Activated CD4-positive, alpha-beta T cell treated with anti-CD3 and anti-CD28 coated beads, Interleukin-2, Interleukin-6, amounts not matched to agents 100 ng/mL and 50 ng/mL, durations not matched to agents 16 hours and 8 hours (primary cell): ENCODE data around the gene PRM2.

Experiments
- DNase-seq: peaks from one replicate; pipeline ENCODE4 v3.0.0-alpha.2; 2020

The PRM2 gene

GRCh38 chr16:11242658-11243057, 33.6 kb downstream of the PRM2 start:
- DNase-seq, result no peak

GRCh38 chr16:11241480-11242204, 34.6 kb downstream of the PRM2 start:
- DNase-seq, result no peak

GRCh38 chr16:11240636-11241473, 35.4 kb downstream of the PRM2 start:
- peak; percentile 50 for DNase-seq

GRCh38 chr16:11239644-11240632, 36.3 kb downstream of the PRM2 start:
- no peak for DNase-seq

- no peak for DNase-seq
Measured at GRCh38 chr16:11238272-11239202, 37.7 kb downstream of the PRM2 start.

GRCh38 chr16:11236461-11237254, 39.6 kb downstream of the PRM2 start:
- no peak for DNase-seq

GRCh38 chr16:11235703-11235991, 40.6 kb downstream of the PRM2 start:
- no peak for DNase-seq

GRCh38 chr16:11234884-11235702, 41.2 kb downstream of the PRM2 start:
- DNase-seq, result peak; percentile 31

GRCh38 chr16:11233727-11234376, 42.4 kb downstream of the PRM2 start:
- peak; percentile 90 for DNase-seq

GRCh38 chr16:11232852-11233726, 43.2 kb downstream of the PRM2 start:
- DNase-seq, result peak; percentile 97

- DNase-seq, result no peak
Measured at GRCh38 chr16:11232302-11232851, 43.9 kb downstream of the PRM2 start.

GRCh38 chr16:11231367-11231970, 44.8 kb downstream of the PRM2 start:
- no peak for DNase-seq

GRCh38 chr16:11229906-11230305, 46.4 kb downstream of the PRM2 start:
- DNase-seq, result no peak

- no peak for DNase-seq
Measured at GRCh38 chr16:11229432-11229831, 46.8 kb downstream of the PRM2 start.

GRCh38 chr16:11225677-11226549, 50.4 kb downstream of the PRM2 start:
- DNase-seq, result peak; percentile 59
